ENCODE data around the gene ORAI3. TPM values are rescaled to one million over a fixed set of nuclear protein-coding genes. Genes with fewer than 3 reads are reported as not detected.

Gene ORAI3
- total and polyA plus RNA-seq, 2 of the 13 experiments (the other 11 are each of a cell fraction or from before 2014, with no cell fraction given), result 11.4 to 32.0 TPM

DNA sequence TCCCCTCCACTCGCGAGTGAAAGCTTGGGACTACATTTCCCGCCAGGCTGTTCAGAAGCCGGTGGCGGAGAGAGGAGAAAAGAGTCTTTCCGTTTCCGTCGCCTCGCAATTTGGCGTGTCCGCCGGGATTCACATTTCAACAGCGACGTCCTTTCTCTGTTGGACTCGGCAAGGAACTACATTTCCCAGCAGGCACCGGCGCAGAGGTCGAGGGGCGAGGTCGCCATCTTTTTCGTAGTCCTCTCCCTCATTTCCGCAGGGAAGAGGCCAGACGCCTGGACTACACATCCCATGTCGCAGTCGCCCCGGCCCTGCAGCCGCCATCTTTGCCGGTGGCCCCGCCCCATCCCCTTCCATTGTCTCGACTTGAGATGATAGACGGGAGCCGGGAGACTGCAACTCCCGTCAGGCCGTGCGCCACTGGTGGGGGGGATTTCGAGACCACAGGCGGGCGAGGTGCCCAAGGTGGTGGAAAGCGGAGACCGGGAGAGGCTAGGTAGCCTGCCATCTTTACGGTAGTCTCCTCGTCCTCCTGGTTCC lies 26.4 kb upstream of the ORAI3 start (continued):
- TF ChIP-seq, protein P1, sequence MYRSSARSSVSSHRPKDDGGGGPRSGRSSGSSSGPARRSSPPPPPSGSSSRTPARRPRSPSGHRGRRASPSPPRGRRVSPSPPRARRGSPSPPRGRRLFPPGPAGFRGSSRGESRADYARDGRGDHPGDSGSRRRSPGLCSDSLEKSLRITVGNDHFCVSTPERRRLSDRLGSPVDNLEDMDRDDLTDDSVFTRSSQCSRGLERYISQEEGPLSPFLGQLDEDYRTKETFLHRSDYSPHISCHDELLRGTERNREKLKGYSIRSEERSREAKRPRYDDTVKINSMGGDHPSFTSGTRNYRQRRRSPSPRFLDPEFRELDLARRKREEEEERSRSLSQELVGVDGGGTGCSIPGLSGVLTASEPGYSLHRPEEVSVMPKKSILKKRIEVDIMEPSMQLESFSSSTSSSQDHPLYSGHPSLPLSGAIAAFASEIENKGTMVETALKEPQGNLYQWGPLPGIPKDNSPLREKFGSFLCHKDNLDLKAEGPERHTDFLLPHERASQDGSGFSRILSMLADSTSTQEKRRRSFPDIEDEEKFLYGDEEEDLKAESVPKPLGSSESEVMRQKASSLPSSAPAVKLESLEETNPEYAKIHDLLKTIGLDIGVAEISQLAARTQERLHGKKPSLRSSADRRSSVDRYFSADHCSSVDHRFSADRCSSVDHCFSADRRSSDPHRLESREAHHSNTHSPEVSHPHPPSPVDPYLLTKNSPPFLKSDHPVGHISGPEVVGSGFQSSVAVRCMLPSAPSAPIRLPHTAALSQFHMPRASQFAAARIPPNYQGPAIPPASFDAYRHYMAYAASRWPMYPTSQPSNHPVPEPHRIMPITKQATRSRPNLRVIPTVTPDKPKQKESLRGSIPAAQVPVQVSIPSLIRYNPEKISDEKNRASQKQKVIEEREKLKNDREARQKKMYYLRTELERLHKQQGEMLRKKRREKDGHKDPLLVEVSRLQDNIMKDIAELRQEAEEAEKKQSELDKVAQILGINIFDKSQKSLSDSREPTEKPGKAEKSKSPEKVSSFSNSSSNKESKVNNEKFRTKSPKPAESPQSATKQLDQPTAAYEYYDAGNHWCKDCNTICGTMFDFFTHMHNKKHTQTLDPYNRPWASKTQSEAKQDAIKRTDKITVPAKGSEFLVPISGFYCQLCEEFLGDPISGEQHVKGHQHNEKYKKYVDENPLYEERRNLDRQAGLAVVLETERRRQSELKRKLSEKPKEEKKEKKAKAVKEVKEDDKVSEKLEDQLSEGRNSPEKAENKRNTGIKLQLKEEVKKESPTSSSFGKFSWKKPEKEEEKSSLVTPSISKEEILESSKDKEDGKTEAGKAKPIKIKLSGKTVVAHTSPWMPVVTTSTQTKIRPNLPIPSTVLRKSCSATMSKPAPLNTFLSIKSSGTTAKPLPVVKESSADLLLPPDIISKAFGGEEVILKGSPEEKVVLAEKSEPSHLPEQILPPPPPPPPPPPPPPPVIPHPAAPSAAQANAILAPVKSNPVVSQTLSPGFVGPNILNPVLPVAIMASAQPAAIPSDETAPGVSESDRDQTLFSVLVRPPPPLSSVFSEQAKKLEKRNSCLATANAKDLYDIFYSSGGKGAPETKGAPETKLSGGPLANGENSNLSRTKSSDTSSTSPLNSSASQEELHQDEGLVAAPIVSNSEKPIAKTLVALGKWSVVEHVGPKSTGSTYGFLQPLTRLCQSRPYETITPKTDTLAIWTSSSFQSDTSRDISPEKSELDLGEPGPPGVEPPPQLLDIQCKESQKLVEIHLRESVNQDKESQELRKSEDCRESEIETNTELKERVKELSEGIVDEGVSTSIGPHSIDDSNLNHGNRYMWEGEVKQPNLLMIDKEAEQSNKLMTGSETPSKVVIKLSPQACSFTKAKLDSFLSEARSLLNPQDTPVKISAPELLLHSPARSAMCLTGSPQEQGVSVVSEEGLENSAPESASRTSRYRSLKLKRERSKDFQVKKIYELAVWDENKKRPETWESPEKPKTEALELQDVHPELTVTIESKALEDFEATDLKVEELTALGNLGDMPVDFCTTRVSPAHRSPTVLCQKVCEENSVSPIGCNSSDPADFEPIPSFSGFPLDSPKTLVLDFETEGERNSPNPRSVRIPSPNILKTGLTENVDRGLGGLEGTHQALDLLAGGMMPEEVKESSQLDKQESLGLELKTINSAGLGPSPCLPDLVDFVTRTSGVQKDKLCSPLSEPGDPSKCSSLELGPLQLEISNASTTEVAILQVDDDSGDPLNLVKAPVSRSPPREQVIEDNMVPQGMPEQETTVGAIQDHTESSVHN (CRISPR knock-in tag; IDR thresholded peaks at IDR 0.05), result no peak
- peak; percentile 89 for TF ChIP-seq ZNF143 (CRISPR knock-in tag; IDR thresholded peaks at IDR 0.05)
- TF ChIP-seq, protein P2, sequence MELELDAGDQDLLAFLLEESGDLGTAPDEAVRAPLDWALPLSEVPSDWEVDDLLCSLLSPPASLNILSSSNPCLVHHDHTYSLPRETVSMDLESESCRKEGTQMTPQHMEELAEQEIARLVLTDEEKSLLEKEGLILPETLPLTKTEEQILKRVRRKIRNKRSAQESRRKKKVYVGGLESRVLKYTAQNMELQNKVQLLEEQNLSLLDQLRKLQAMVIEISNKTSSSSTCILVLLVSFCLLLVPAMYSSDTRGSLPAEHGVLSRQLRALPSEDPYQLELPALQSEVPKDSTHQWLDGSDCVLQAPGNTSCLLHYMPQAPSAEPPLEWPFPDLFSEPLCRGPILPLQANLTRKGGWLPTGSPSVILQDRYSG (CRISPR knock-in tag; IDR thresholded peaks at IDR 0.05), result 0 out of 2 replicates have a peak, but pooled peaks have one; percentile 78
- TF ChIP-seq ZNF552 (CRISPR knock-in tag; IDR thresholded peaks at IDR 0.05; ENCODE audit: borderline replicate concordance), result no peak; the same call in 1 of the 2 replicates
- TF ChIP-seq SAFB2 (CRISPR knock-in tag; IDR thresholded peaks at IDR 0.05; ENCODE audit: borderline replicate concordance, low read depth), result no peak
- no peak for TF ChIP-seq RARG (CRISPR knock-in tag; IDR thresholded peaks at IDR 0.05; ENCODE audit: low read depth)
- TF ChIP-seq, protein P3, sequence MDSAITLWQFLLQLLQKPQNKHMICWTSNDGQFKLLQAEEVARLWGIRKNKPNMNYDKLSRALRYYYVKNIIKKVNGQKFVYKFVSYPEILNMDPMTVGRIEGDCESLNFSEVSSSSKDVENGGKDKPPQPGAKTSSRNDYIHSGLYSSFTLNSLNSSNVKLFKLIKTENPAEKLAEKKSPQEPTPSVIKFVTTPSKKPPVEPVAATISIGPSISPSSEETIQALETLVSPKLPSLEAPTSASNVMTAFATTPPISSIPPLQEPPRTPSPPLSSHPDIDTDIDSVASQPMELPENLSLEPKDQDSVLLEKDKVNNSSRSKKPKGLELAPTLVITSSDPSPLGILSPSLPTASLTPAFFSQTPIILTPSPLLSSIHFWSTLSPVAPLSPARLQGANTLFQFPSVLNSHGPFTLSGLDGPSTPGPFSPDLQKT (CRISPR knock-in tag; IDR thresholded peaks at IDR 0.05; ENCODE audit: borderline replicate concordance), result no peak
- peak; percentile 72 for TF ChIP-seq ZNF430 (CRISPR knock-in tag; IDR thresholded peaks at IDR 0.05)
- TF ChIP-seq ZNF713 (CRISPR knock-in tag; IDR thresholded peaks at IDR 0.05), result no peak
- peak; percentile 17 for TF ChIP-seq RBM39 (IDR thresholded peaks at IDR 0.05; ENCODE audit: low read depth, low read length, poor library complexity, severe bottlenecking)
- TF ChIP-seq ZNF205 (CRISPR knock-in tag; IDR thresholded peaks at IDR 0.05), result 0 out of 2 replicates have a peak, but pooled peaks have one; percentile 47
- peak; percentile 9; the same call in 1 of the 2 replicates for TF ChIP-seq PPARG (CRISPR knock-in tag; conservative IDR thresholded peaks at IDR 0.05)
- peak; percentile 5 for TF ChIP-seq ZFP36 (IDR thresholded peaks at IDR 0.05; ENCODE audit: borderline replicate concordance, low read depth, low read length, partially characterized antibody)
- TF ChIP-seq ZNF644 (CRISPR knock-in tag; IDR thresholded peaks at IDR 0.05; ENCODE audit: low read depth), result no peak
- 0 out of 2 replicates have a peak, but pooled peaks have one; percentile 64 for TF ChIP-seq YEATS4 (CRISPR knock-in tag; IDR thresholded peaks at IDR 0.05; ENCODE audit: borderline replicate concordance)
- no peak for TF ChIP-seq ARNTL (CRISPR knock-in tag; IDR thresholded peaks at IDR 0.05)
- no peak for TF ChIP-seq KAT2B (IDR thresholded peaks at IDR 0.05; ENCODE audit: borderline replicate concordance, low read depth, low read length)
- no peak for TF ChIP-seq POLR2AphosphoS2 (IDR thresholded peaks at IDR 0.05; ENCODE audit: low read depth, low read length)
- peak; percentile 97 for TF ChIP-seq ZNF350 (CRISPR knock-in tag; IDR thresholded peaks at IDR 0.05; ENCODE audit: borderline replicate concordance, low read depth)
